Right ventricle myocardium superior (tissue), 1 donor: ENCODE results near the gene C5orf22. TPM values are rescaled to one million over a fixed set of nuclear protein-coding genes. Genes with fewer than 3 reads are reported as not detected.
"Not testable (repeated sequence)": the region's sequence is repeated elsewhere in the genome, so short reads cannot be mapped to it uniquely, and the experiment has no call there.

Experiments
- ATAC-seq: fragments of 200-7000 bp; cut with Tn5 transposase; one replicate; pipeline ENCODE4 v1.9.1; 2020; ENCODE audit warnings: mild to moderate bottlenecking; ENCODE audit not compliant: poor library complexity
- DNase-seq: peaks from one replicate; pipeline ENCODE4 v3.0.0-alpha.2; 2020
- intact Hi-C: fragments of 100-400 bp; cut with DNase I; formaldehyde crosslinking; loops from one replicate; pipeline ENCODE4 v1.11.2; 2022
- total RNA-seq: library from RNA; stranded (reverse); fragmentation: NEBNext Ultra II Directional; extraction: Animal tissue kit (Norgen Biotek cat#: 25700); gene quantifications from one replicate; pipeline ENCODE4 v1.2.1, GENCODE V29; 2021
- donor health status: DM: no; HTN: yes; CAD: no; lungs with severe emphysema.

The C5orf22 gene
- total RNA-seq, 1 donor from 2014 or later = 16.3 TPM

DNA sequence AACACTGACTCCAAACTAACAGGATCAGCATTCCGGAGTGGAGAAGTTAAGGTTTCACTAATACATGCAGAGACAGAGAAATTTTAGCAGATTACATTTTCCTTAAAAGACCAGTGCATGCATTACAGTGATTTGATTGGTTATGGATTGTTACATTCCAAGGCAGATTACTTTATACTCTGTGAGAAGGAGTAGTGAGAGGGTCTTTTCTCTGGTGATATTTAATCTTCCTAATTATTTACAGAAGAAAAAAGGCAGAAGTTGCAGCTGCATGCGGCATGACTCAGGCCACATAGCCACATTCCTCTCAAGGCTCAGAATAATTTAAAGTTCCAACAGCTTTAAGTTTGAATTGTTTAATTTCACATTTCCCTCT lies 53.8 kb downstream of the C5orf22 start:
- DNase-seq (no peak), ATAC-seq (no peak)
- intact Hi-C loops = loop anchor here (10.0 kb wide), 1 partner anchor 509 kb away; no protein-coding TSS in a partner anchor

DNA sequence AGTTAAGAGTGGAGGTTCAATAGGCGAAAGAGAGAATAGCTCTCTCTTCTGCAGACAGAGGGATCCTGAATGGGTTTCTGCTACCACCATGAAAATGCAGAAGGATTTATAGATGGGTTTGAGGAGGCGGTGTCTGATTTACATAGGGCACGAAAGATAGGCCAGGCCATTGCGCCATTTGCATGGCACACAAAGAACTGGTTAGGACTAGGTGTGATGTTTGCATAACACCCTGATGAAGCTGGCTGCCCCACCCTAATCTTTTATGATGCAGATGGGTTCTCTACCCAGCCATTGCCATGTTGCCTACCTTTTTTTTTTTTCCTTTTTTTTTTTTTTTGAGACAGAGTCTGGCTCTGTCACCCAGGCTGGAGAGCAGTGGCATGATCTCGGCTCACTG lies 55.4 kb downstream of the C5orf22 start:
- no peak for DNase-seq
- no peak for ATAC-seq
- intact Hi-C loops = loop anchor here (10.0 kb wide), 1 partner anchor 507 kb away; no protein-coding TSS in a partner anchor

DNA sequence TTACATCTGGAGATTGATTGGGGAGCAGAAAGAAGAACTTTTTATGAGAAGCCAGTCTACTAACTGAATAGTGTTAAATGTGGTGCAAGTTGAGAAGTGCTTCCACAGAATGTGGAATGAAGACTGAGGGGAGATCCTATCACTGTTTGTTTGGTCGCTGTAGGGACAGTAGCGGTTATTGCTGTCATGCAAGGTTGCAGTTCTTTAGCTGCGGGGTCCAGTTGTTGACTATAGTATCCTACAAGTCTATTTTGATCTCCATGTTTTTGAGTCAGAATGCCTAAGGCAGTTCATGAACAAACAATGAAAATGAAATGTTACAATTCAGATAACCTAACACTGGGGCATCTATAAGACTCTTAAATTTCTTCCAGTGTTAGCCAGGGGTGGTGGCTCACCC lies 61.6 kb downstream of the C5orf22 start:
- intact Hi-C loops = no loop called here
- no peak for ATAC-seq

GRCh38 chr5:31596354-31596753 lies 64.3 kb downstream of the C5orf22 start:
- ATAC-seq (no peak), DNase-seq (no peak)
- intact Hi-C loops = no loop called here

More for the DNA sequence above, 61.6 kb downstream of the C5orf22 start:
- DNase-seq = no peak

- DNase-seq = no peak
- intact Hi-C loops = no loop called here
- ATAC-seq = no peak
Measured at GRCh38 chr5:31598640-31599611, 66.8 kb downstream of the C5orf22 start.

DNA sequence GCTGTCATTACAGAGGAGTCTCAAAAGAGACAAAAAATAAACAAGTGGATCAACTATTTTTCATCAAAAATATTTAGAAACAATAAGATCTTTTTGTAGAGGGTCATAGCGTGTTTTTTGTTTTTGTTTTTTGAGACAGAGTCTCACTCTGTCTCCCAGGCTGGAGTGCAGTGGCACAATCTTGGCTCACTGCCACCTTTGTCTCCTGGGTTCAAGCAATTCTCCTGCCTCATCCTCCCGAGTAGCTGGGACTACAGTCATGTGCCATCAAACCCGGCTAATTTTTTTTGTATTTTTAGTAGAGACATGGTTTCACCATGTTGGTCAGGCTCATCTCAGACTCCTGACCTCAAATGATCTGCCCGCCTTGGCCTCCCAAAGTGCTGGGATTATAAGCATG lies 70.2 kb downstream of the C5orf22 start:
- intact Hi-C loops, DNase-seq, ATAC-seq: not testable (repeated sequence)

DNA sequence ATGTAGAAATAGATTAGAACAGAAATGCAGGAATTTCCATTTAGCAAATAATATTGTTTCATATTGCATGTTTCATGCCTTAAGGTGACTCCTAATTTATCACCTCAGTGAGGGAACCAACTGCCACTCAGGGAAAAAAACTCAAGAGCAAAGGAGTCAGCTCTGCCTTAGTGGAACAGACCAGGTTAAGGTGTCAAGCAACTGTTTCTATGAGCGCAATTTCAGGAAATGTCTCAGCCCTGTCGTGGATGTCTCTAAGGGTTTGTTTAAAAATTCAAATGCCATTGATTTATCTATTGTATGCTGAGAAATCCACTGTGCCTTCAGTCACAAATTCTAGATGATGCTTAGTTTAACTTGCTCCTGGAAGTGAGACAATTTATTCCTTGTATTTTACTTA lies 72.1 kb downstream of the C5orf22 start:
- intact Hi-C loops = no loop called here
- no peak for ATAC-seq
- DNase-seq = no peak

DNA sequence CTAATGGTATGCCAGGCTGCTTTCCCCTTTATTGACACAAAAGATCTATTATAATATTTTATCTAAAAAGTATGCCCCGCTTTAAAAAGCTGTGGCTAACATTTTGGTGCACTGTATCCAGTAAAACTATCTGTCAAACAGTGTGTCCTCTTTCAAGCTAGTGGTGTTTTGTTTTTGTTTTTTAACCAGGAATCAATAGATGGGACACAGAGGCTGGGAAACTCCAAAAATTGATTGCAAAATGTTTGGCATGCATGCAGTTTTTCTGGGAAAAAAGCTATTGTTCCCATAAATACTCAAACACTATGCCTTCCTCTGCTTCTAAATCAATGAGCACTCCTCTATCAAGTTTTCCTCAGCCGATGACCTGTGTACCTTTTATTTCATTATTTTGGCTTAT lies 72.5 kb downstream of the C5orf22 start:
- DNase-seq = no peak
- no peak for ATAC-seq
- intact Hi-C loops = no loop called here

Other genes with a start within 250 kb of the C5orf22 start
- gene DROSHA, start 208 bp upstream of the C5orf22 start, total RNA-seq = 35.4 TPM
- 81.5 TPM for gene PDZD2, start 106.8 kb downstream of the C5orf22 start, total RNA-seq